OCI-LY1 (cell line): ENCODE data around the gene AKT2.

Experiments used
- CTCF ChIP-seq: fragments of 200-600 bp; sonication (generic), shearing (Covaris generic); IDR thresholded peaks from 2 replicates; pipeline ENCODE4 v1.5.1; 2017; ENCODE audit warnings: mild to moderate bottlenecking, antibody characterized with exemption, low read length, moderate library complexity, mixed read lengths
- EZH2 ChIP-seq: fragments of 200-600 bp; sonication (generic), shearing (Covaris generic); IDR thresholded peaks from 2 replicates; pipeline ENCODE4 v1.8.0; 2017; ENCODE audit warnings: borderline replicate concordance, mixed run types, mild to moderate bottlenecking, antibody characterized with exemption, low read length, moderate library complexity, mixed read lengths

DNA sequence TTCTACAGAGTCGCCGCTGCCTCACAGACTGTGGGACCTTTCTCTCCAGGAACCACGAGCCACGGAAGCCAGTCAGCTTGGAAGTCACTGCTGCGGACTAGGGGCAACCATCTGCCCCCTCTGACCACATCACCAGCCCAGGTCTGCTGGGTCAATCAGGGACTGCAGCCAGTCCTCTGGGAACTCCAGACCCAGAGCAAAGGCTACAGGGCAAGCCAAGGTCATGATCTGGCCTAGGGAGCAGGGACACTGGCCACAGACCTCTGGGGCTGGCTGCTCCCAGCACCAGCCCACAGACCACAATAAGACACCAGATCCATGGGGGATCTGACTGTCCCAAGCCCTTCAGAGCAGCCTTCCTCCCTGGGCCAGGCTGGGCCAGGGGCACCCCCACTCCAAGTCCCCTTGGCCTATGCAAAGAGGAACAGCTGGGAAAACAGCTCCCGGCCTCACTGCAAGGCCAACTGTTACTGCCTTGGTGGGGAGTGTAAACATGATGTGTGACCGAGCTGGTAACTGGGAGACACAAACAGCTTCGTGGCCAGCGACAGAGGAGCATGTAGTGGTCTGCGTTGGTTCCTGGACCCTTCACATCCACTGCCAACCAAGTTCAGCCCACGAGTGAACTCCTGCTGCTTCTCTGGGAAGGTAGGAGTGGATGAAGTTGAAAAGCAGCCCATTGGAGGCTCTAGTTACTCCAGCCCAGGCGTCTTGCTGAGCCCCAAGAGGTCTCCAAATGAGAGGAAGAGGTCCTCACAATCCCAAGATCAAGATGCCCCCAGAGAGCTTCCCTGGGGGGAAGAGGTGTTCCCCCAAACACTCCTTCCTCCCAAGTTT, 1.5 kb downstream of the AKT2 start:
- TF ChIP-seq CTCF: no peak
- no peak for TF ChIP-seq EZH2
